NCI-H2029 treated with DMSO at 0.1 percent for 48 hours (cell line): ENCODE results near the gene MAN2B1.
"Not testable (repeated sequence)": the region's sequence is repeated elsewhere in the genome, so short reads cannot be mapped to it uniquely, and the experiment has no call there.

Source experiments
- DNase-seq: peaks from one replicate; lab custom pipeline; 2025; lab: John Stamatoyannopoulos, UW

The MAN2B1 gene

GRCh38 chr19:12657966-12658365, 8.6 kb downstream of the MAN2B1 start:
- DNase-seq, result no peak

- DNase-seq, result no peak
Observed at GRCh38 chr19:12656899-12657571, 9.5 kb downstream of the MAN2B1 start.

GRCh38 chr19:12655546-12655945, 11.0 kb downstream of the MAN2B1 start:
- DNase-seq, result no peak

GRCh38 chr19:12652219-12652618, 14.3 kb downstream of the MAN2B1 start:
- no peak for DNase-seq

GRCh38 chr19:12649941-12650340, 16.6 kb downstream of the MAN2B1 start:
- DNase-seq, result no peak

GRCh38 chr19:12648088-12648487, 18.5 kb downstream of the MAN2B1 start:
- DNase-seq, result no peak

GRCh38 chr19:12647490-12648071, 19.0 kb downstream of the MAN2B1 start:
- DNase-seq, result peak; percentile 81

GRCh38 chr19:12647047-12647446, 19.5 kb downstream of the MAN2B1 start:
- DNase-seq, result no peak

GRCh38 chr19:12646551-12646950, 20.0 kb downstream of the MAN2B1 start:
- DNase-seq, result no peak

GRCh38 chr19:12643716-12644115, 22.8 kb downstream of the MAN2B1 start:
- DNase-seq, result not testable (repeated sequence)

- DNase-seq, result no peak
Observed at GRCh38 chr19:12642506-12642905, 24.0 kb downstream of the MAN2B1 start.

GRCh38 chr19:12641456-12641855, 25.1 kb downstream of the MAN2B1 start:
- no peak for DNase-seq

GRCh38 chr19:12639901-12640613, 26.5 kb downstream of the MAN2B1 start:
- DNase-seq, result peak; percentile 59

- no peak for DNase-seq
Observed at GRCh38 chr19:12638611-12639182, 27.8 kb downstream of the MAN2B1 start.

- DNase-seq, result no peak
Observed at GRCh38 chr19:12636631-12637030, 29.9 kb downstream of the MAN2B1 start.

- no peak for DNase-seq
Observed at GRCh38 chr19:12629215-12629614, 37.3 kb downstream of the MAN2B1 start.

GRCh38 chr19:12628040-12629022, 38.2 kb downstream of the MAN2B1 start:
- no peak for DNase-seq

- no peak for DNase-seq
Observed at GRCh38 chr19:12626958-12627357, 39.6 kb downstream of the MAN2B1 start.

GRCh38 chr19:12623361-12624031, 43.0 kb downstream of the MAN2B1 start:
- no peak for DNase-seq

- not testable (repeated sequence) for DNase-seq
Observed at GRCh38 chr19:12621253-12622024, 45.1 kb downstream of the MAN2B1 start.
